ENCODE results near the gene SLCO4A1. TPM values are rescaled to one million over a fixed set of nuclear protein-coding genes. Genes with fewer than 3 reads are reported as not detected.

SLCO4A1 gene
- total RNA-seq, 1 experiment from 2014 or later: 27.0 TPM

GRCh38 chr20:62668441-62669027 is 26.2 kb downstream of the SLCO4A1 start:
- Mint-ChIP-seq H3K4me3 (ENCODE audit: unreplicated experiment) (no peak overlapping the region), H3K4me1 (ENCODE audit: insufficient read depth, unreplicated experiment) (peaks cover 7% of the 10 kb centered on the region), H3K27ac (ENCODE audit: low read depth, unreplicated experiment) (no peak overlapping the region)

GRCh38 chr20:62669249-62669648 is 26.9 kb downstream of the SLCO4A1 start:
- H3K4me1 Mint-ChIP-seq (ENCODE audit: insufficient read depth, unreplicated experiment): peaks cover 7% of the 10 kb centered on the region
- H3K9me3 Mint-ChIP-seq (ENCODE audit: unreplicated experiment): no peaks in the 10 kb centered on the region
- CTCF ChIA-PET: interaction anchor here (0.6 to 3.1 kb wide), 13 partner anchors 10 to 242 kb away, joined by 3 to 20 read pairs (median 5); partner anchors contain the start of genes RBBP8NL and SLCO4A1
- intact Hi-C loops (cut with micrococcal nuclease): loop anchor here (5.0 kb wide), 1 partner anchor 138 kb away; no protein-coding TSS in a partner anchor
- H3K27ac Mint-ChIP-seq (ENCODE audit: low read depth, unreplicated experiment): no peak overlapping the region
- DNase-seq (ENCODE audit: unreplicated experiment): no peak
- H3K27me3 Mint-ChIP-seq (ENCODE audit: insufficient read depth, unreplicated experiment): no peaks in the 10 kb centered on the region
- POLR2A ChIA-PET: interaction anchor here (0.6 to 1.6 kb wide), 4 partner anchors 17 to 125 kb away, joined by 3 to 7 read pairs (median 4); no protein-coding TSS in a partner anchor
- peaks cover 52% of the 10 kb centered on the region for H3K36me3 Mint-ChIP-seq (ENCODE audit: insufficient read depth, unreplicated experiment)
- no peak overlapping the region for H3K4me3 Mint-ChIP-seq (ENCODE audit: unreplicated experiment)
- BruUV-seq (replicated peaks): no TSS peak
- TF ChIP-seq CTCF (IDR thresholded peaks at IDR 0.05; ENCODE audit: unreplicated experiment): no peak

More at GRCh38 chr20:62668441-62669027, 26.2 kb downstream of the SLCO4A1 start:
- peak; percentile 73 for DNase-seq (ENCODE audit: unreplicated experiment)
- BruUV-seq (replicated peaks): no TSS peak
- ChIA-PET POLR2A (interaction anchor here (0.6 to 1.6 kb wide), 5 partner anchors 17 to 123 kb away, joined by 3 to 7 read pairs (median 3); no protein-coding TSS in a partner anchor), CTCF (interaction anchor here (0.6 to 3.1 kb wide), 18 partner anchors 10 to 340 kb away, joined by 3 to 20 read pairs (median 4); no protein-coding TSS in a partner anchor)
- Mint-ChIP-seq H3K9me3 (ENCODE audit: unreplicated experiment) (no peaks in the 10 kb centered on the region), H3K27me3 (ENCODE audit: insufficient read depth, unreplicated experiment) (no peaks in the 10 kb centered on the region), H3K36me3 (ENCODE audit: insufficient read depth, unreplicated experiment) (peaks cover 47% of the 10 kb centered on the region)
- TF ChIP-seq CTCF (IDR thresholded peaks at IDR 0.05; ENCODE audit: unreplicated experiment): peak; percentile 67
- intact Hi-C loops (cut with micrococcal nuclease): loop anchor here (1.0 to 5.0 kb wide), 2 partner anchors 123 to 139 kb away; no protein-coding TSS in a partner anchor

- H3K36me3 Mint-ChIP-seq (ENCODE audit: insufficient read depth, unreplicated experiment): peaks cover 44% of the 10 kb centered on the region
- no peak for TF ChIP-seq CTCF (IDR thresholded peaks at IDR 0.05; ENCODE audit: unreplicated experiment)
- intact Hi-C loops (cut with micrococcal nuclease): no loop called here
- DNase-seq (ENCODE audit: unreplicated experiment): no peak
- no peak overlapping the region for H3K27ac Mint-ChIP-seq (ENCODE audit: low read depth, unreplicated experiment)
- BruUV-seq (replicated peaks): no TSS peak
- ChIA-PET POLR2A (interaction anchor here (1.6 kb wide), 1 partner anchor 18 kb away, joined by 6 read pairs; no protein-coding TSS in a partner anchor), CTCF (interaction anchor here (1.0 to 2.3 kb wide), 8 partner anchors 11 to 139 kb away, joined by 3 to 20 read pairs (median 7); no protein-coding TSS in a partner anchor)
- peaks cover 11% of the 10 kb centered on the region for H3K4me1 Mint-ChIP-seq (ENCODE audit: insufficient read depth, unreplicated experiment)
- no peaks in the 10 kb centered on the region for H3K27me3 Mint-ChIP-seq (ENCODE audit: insufficient read depth, unreplicated experiment)
- H3K9me3 Mint-ChIP-seq (ENCODE audit: unreplicated experiment): no peaks in the 10 kb centered on the region
- H3K4me3 Mint-ChIP-seq (ENCODE audit: unreplicated experiment): no peak overlapping the region
Observed at GRCh38 chr20:62670156-62670555, 27.9 kb downstream of the SLCO4A1 start.

- H3K36me3 Mint-ChIP-seq (ENCODE audit: insufficient read depth, unreplicated experiment): peaks cover 43% of the 10 kb centered on the region
- TF ChIP-seq CTCF (IDR thresholded peaks at IDR 0.05; ENCODE audit: unreplicated experiment): no peak
- H3K27me3 Mint-ChIP-seq (ENCODE audit: insufficient read depth, unreplicated experiment): no peaks in the 10 kb centered on the region
- POLR2A ChIA-PET: no interaction called here
- CTCF ChIA-PET: interaction anchor here (1.0 to 2.3 kb wide), 3 partner anchors 10 to 121 kb away, joined by 3 to 20 read pairs (median 5); no protein-coding TSS in a partner anchor
- no TSS peak for BruUV-seq (replicated peaks)
- peaks cover 11% of the 10 kb centered on the region for H3K4me1 Mint-ChIP-seq (ENCODE audit: insufficient read depth, unreplicated experiment)
- intact Hi-C loops (cut with micrococcal nuclease): no loop called here
- no peak overlapping the region for H3K27ac Mint-ChIP-seq (ENCODE audit: low read depth, unreplicated experiment)
- H3K9me3 Mint-ChIP-seq (ENCODE audit: unreplicated experiment): no peaks in the 10 kb centered on the region
- DNase-seq (ENCODE audit: unreplicated experiment): no peak
- no peak overlapping the region for H3K4me3 Mint-ChIP-seq (ENCODE audit: unreplicated experiment)
Observed at GRCh38 chr20:62670998-62671397, 28.7 kb downstream of the SLCO4A1 start.
